ENCODE results near the gene CARM1.

The CARM1 gene

GRCh38 chr19:10899151-10899653 lies 27.8 kb downstream of the CARM1 start:
- ChIA-PET POLR2A (interaction anchor here (0.7 kb wide), 1 partner anchor 22 kb away, joined by 3 read pairs; no protein-coding TSS in a partner anchor), CTCF (interaction anchor here (0.9 to 2.0 kb wide), 2 partner anchors 17 to 28 kb away, joined by 4 to 6 read pairs; no protein-coding TSS in a partner anchor)
- no peak overlapping the region for H3K4me3 ChIP-seq (ENCODE audit: low read depth, low read length)
- TF ChIP-seq CTCF (IDR thresholded peaks at IDR 0.05; ENCODE audit: insufficient read depth, low read length, missing control alignments), result no peak
- DNase-seq (ENCODE audit: low read depth, low spot score), result no peak

- CTCF ChIA-PET, result interaction anchor here (0.6 to 0.8 kb wide), 2 partner anchors 36 to 43 kb away, joined by 3 read pairs; no protein-coding TSS in a partner anchor
- TF ChIP-seq CTCF (IDR thresholded peaks at IDR 0.05; ENCODE audit: insufficient read depth, low read length, missing control alignments), result no peak
- POLR2A ChIA-PET, result no interaction called here
Observed at GRCh38 chr19:10907925-10908324, 36.6 kb downstream of the CARM1 start.

GRCh38 chr19:10908380-10908960 lies 37.1 kb downstream of the CARM1 start:
- no peak for TF ChIP-seq CTCF (IDR thresholded peaks at IDR 0.05; ENCODE audit: insufficient read depth, low read length, missing control alignments)
- no peak for DNase-seq (ENCODE audit: low read depth, low spot score)
- CTCF ChIA-PET, result interaction anchor here (0.8 kb wide), 1 partner anchor 44 kb away, joined by 3 read pairs; no protein-coding TSS in a partner anchor
- POLR2A ChIA-PET, result no interaction called here
- no peak overlapping the region for H3K4me3 ChIP-seq (ENCODE audit: low read depth, low read length)

More at GRCh38 chr19:10907925-10908324, 36.6 kb downstream of the CARM1 start:
- no peak for DNase-seq (ENCODE audit: low read depth, low spot score)
- no peak overlapping the region for H3K4me3 ChIP-seq (ENCODE audit: low read depth, low read length)

GRCh38 chr19:10911579-10912363 lies 40.4 kb downstream of the CARM1 start:
- DNase-seq (ENCODE audit: low read depth, low spot score), result no peak
- ChIA-PET CTCF (interaction anchor here (0.7 to 1.4 kb wide), 6 partner anchors 23 to 51 kb away, joined by 3 to 4 read pairs (median 3); partner anchors contain the start of gene CARM1), POLR2A (no interaction called here)
- TF ChIP-seq CTCF (IDR thresholded peaks at IDR 0.05; ENCODE audit: insufficient read depth, low read length, missing control alignments), result no peak
- H3K4me3 ChIP-seq (ENCODE audit: low read depth, low read length), result no peak overlapping the region

GRCh38 chr19:10912619-10913018 lies 41.3 kb downstream of the CARM1 start:
- TF ChIP-seq CTCF (IDR thresholded peaks at IDR 0.05; ENCODE audit: insufficient read depth, low read length, missing control alignments), result no peak
- no peak overlapping the region for H3K4me3 ChIP-seq (ENCODE audit: low read depth, low read length)
- DNase-seq (ENCODE audit: low read depth, low spot score), result no peak
- CTCF ChIA-PET, result interaction anchor here (1.0 to 1.4 kb wide), 4 partner anchors 22 to 42 kb away, joined by 3 to 4 read pairs (median 4); no protein-coding TSS in a partner anchor
- POLR2A ChIA-PET, result no interaction called here
